Vagina (tissue), 2 donors: ENCODE results near the gene SBF2.

Experiments used
- CTCF ChIP-seq, 3 experiments: fragments of 450-650 bp in 2 of 3; fragments of 200-600 bp in 1 of 3; sonication (generic) in 1 of 3; IDR thresholded peaks; one replicate each; pipeline ENCODE4 v1.5.1; 2017 to 2019; ENCODE audit warnings: antibody characterized with exemption in 3 of 3, mild to moderate bottlenecking in 2 of 3, moderate library complexity in 2 of 3
- POLR2A ChIP-seq, 2 donors: fragments of 450-650 bp; IDR thresholded peaks; one replicate each; pipeline ENCODE4 v1.6.1; 2017; ENCODE audit warnings: antibody characterized with exemption in 2 of 2, mild to moderate bottlenecking in 2 of 2, moderate library complexity in 2 of 2
- POLR2AphosphoS5 ChIP-seq, 2 donors: sonication (generic); formaldehyde crosslinking; IDR thresholded peaks; one replicate each; pipeline ENCODE4 v1.9.0; 2017; ENCODE audit warnings: antibody characterized with exemption in 2 of 2, mild to moderate bottlenecking in 2 of 2, low read depth in 1 of 2; ENCODE audit not compliant: insufficient read depth in 1 of 2

- TF ChIP-seq POLR2AphosphoS5 (IDR thresholded peaks at IDR 0.05; ENCODE audit: insufficient read depth in 1 of 2, low read depth in 1 of 2) = no peak
- no peak for TF ChIP-seq POLR2A (IDR thresholded peaks at IDR 0.05)
- no peak for TF ChIP-seq CTCF (IDR thresholded peaks at IDR 0.05)
Observed at GRCh38 chr11:9927670-9928069, 366.3 kb downstream of the SBF2 start.
